SU-DHL-6 (cell line): ENCODE results near the gene RLN1.

ENCODE experiments used
- H2AFZ ChIP-seq: fragments of 200-600 bp; sonication (generic); 2 replicates; pipeline ENCODE4 v1.6.1; 2014; ENCODE audit warnings: low read depth, mild to moderate bottlenecking, moderate library complexity, mixed read lengths, antibody characterized with exemption, low read length; ENCODE audit not compliant: severe bottlenecking
- H3F3A ChIP-seq: fragments of 200-600 bp; shearing (Covaris generic); 2 replicates; pipeline ENCODE4 v1.6.0; 2016; ENCODE audit warnings: antibody characterized with exemption, mild to moderate bottlenecking; ENCODE audit not compliant: insufficient read depth
- H3K27ac ChIP-seq: fragments of 200-600 bp; sonication (generic); 2 replicates; pipeline ENCODE4 v1.5.1; 2016; ENCODE audit warnings: low read depth, mild to moderate bottlenecking, low read length, moderate library complexity, mixed read lengths
- H3K27me3 ChIP-seq: fragments of 200-600 bp; sonication (generic), shearing (Covaris generic); 2 replicates; pipeline ENCODE4 v1.6.0; 2014; ENCODE audit warnings: mild to moderate bottlenecking, low read length
- H3K36me3 ChIP-seq: fragments of 200-600 bp; sonication (generic); 2 replicates; pipeline ENCODE4 v1.6.1; 2014; ENCODE audit warnings: mild to moderate bottlenecking, low read length, mixed read lengths
- H3K4me2 ChIP-seq: fragments of 300-600, 200-600 bp; shearing (Covaris generic), sonication (generic); 2 replicates; pipeline ENCODE4 v1.6.0; 2014; ENCODE audit warnings: low read length, low read depth, mild to moderate bottlenecking; ENCODE audit not compliant: poor library complexity, severe bottlenecking
- H3K4me3 ChIP-seq: fragments of 200-600 bp; sonication (generic); 2 replicates; pipeline ENCODE4 v1.5.1; 2014; ENCODE audit warnings: antibody characterized with exemption, low read length, mild to moderate bottlenecking, mixed read lengths; ENCODE audit not compliant: insufficient read depth, poor library complexity, severe bottlenecking
- H3K79me2 ChIP-seq: fragments of 200-600 bp; sonication (generic); 2 replicates; pipeline ENCODE4 v1.6.1; 2014; ENCODE audit warnings: mild to moderate bottlenecking, low read length, moderate library complexity; ENCODE audit not compliant: insufficient read depth
- H3K9ac ChIP-seq: fragments of 200-600 bp; sonication (generic); 2 replicates; pipeline ENCODE4 v1.7.0; 2014; ENCODE audit warnings: mild to moderate bottlenecking, low read length
- H3K9me2 ChIP-seq: fragments of 200-600 bp; sonication (generic); replicated peaks from 2 replicates; pipeline ENCODE4 v1.6.1; 2014; ENCODE audit warnings: low read length; ENCODE audit not compliant: insufficient read depth
- H3K9me3 ChIP-seq: fragments of 200-600 bp; sonication (generic); 2 replicates; pipeline ENCODE4 v1.6.1; 2014; ENCODE audit warnings: low read length, mixed read lengths; ENCODE audit not compliant: insufficient read depth
- H4K20me1 ChIP-seq: fragments of 200-600 bp; sonication (generic); 2 replicates; pipeline ENCODE4 v1.6.1; 2014; ENCODE audit warnings: low read depth, mild to moderate bottlenecking, antibody characterized with exemption, low read length, moderate library complexity, mixed read lengths
- CTCF ChIP-seq: fragments of 200-600 bp; sonication (generic); IDR thresholded peaks from one replicate; pipeline ENCODE4 v1.5.1; 2017; ENCODE audit warnings: antibody characterized with exemption, mild to moderate bottlenecking, low read length, moderate library complexity; ENCODE audit not compliant: insufficient read depth, poor library complexity, severe bottlenecking
- EZH2phosphoT487 ChIP-seq: fragments of 200-600 bp; sonication (generic), shearing (Covaris generic); conservative IDR thresholded peaks from 2 replicates; pipeline ENCODE4 v1.6.1; 2018; ENCODE audit warnings: mild to moderate bottlenecking, antibody characterized with exemption, low read length, moderate library complexity, mixed read lengths

The RLN1 gene

GRCh38 chr9:5360341-5360740, 20.7 kb upstream of the RLN1 start:
- H3K27me3 ChIP-seq = no peaks in the 10 kb centered on the region
- no peak overlapping the region for H3K27ac ChIP-seq
- H3K4me2 ChIP-seq = no peak overlapping the region
- H4K20me1 ChIP-seq = no peaks in the 10 kb centered on the region
- no peaks in the 10 kb centered on the region; the same call in 1 of the 2 replicates for H3K36me3 ChIP-seq
- no peaks in the 10 kb centered on the region for H3K9me2 ChIP-seq
- H3K4me3 ChIP-seq = no peak overlapping the region
- H3F3A ChIP-seq = no peaks in the 10 kb centered on the region
- no peaks in the 10 kb centered on the region for H3K79me2 ChIP-seq
- no peaks in the 10 kb centered on the region for H3K9me3 ChIP-seq
- H3K9ac ChIP-seq = no peak overlapping the region
- H2AFZ ChIP-seq = no peak overlapping the region
- TF ChIP-seq CTCF = no peak
- TF ChIP-seq EZH2phosphoT487 = no peak

- no peaks in the 10 kb centered on the region for H4K20me1 ChIP-seq
- no peak overlapping the region for H3K4me3 ChIP-seq
- no peaks in the 10 kb centered on the region for H3F3A ChIP-seq
- H3K27me3 ChIP-seq = no peaks in the 10 kb centered on the region
- H3K36me3 ChIP-seq = no peaks in the 10 kb centered on the region; the same call in 1 of the 2 replicates
- H3K4me2 ChIP-seq = no peak overlapping the region
- H3K27ac ChIP-seq = no peak overlapping the region
- no peaks in the 10 kb centered on the region for H3K79me2 ChIP-seq
- H3K9me2 ChIP-seq = no peaks in the 10 kb centered on the region
- no peak for TF ChIP-seq CTCF
- no peak for TF ChIP-seq EZH2phosphoT487
- H2AFZ ChIP-seq = no peak overlapping the region
- no peaks in the 10 kb centered on the region for H3K9me3 ChIP-seq
- H3K9ac ChIP-seq = no peak overlapping the region
Measured at GRCh38 chr9:5357431-5358105, 17.9 kb upstream of the RLN1 start.

GRCh38 chr9:5355817-5356216, 16.1 kb upstream of the RLN1 start:
- Histone ChIP-seq H3K4me3 (no peak overlapping the region), H3F3A (no peaks in the 10 kb centered on the region), H3K79me2 (no peaks in the 10 kb centered on the region), H3K27ac (no peak overlapping the region), H3K9me3 (no peaks in the 10 kb centered on the region), H2AFZ (no peak overlapping the region), H3K4me2 (no peak overlapping the region), H4K20me1 (no peaks in the 10 kb centered on the region), H3K9me2 (no peaks in the 10 kb centered on the region), H3K36me3 (no peaks in the 10 kb centered on the region; the same call in 1 of the 2 replicates), H3K9ac (no peak overlapping the region), H3K27me3 (no peaks in the 10 kb centered on the region)
- TF ChIP-seq EZH2phosphoT487 (no peak), CTCF (no peak)
